HUES48 (cell line): ENCODE data around the gene NDUFAF4.
A peak's percentile ranks its signal among the peaks of the same experiment; 100 is the strongest.

ENCODE experiments used
- H3K27ac ChIP-seq: one replicate; pipeline ENCODE4 v1.7.0; 2013; ENCODE audit warnings: low read depth, low read length, inconsistent platforms
- H3K27me3 ChIP-seq: 2 replicates; pipeline ENCODE4 v1.6.1; 2013; ENCODE audit warnings: mild to moderate bottlenecking, low read length; ENCODE audit not compliant: control insufficient read depth, insufficient read depth
- H3K36me3 ChIP-seq: 2 replicates; pipeline ENCODE4 v1.6.1; 2013; ENCODE audit warnings: low read length; ENCODE audit not compliant: control insufficient read depth, insufficient read depth
- H3K4me1 ChIP-seq: 2 replicates; pipeline ENCODE4 v1.6.1; 2013; ENCODE audit warnings: mild to moderate bottlenecking, low read length; ENCODE audit not compliant: control insufficient read depth, insufficient read depth
- H3K4me3 ChIP-seq: 2 replicates; pipeline ENCODE4 v1.5.1; 2013; ENCODE audit warnings: mild to moderate bottlenecking, low read depth, low read length
- H3K9ac ChIP-seq: 2 replicates; pipeline ENCODE4 v1.6.1; 2013; ENCODE audit warnings: mild to moderate bottlenecking, low read depth, low read length, moderate library complexity
- H3K9me3 ChIP-seq: 2 replicates; pipeline ENCODE4 v1.6.1; 2013; ENCODE audit warnings: low read length; ENCODE audit not compliant: control insufficient read depth, insufficient read depth

The NDUFAF4 gene

GRCh38 chr6:96926425-96926824 lies 28.7 kb upstream of the NDUFAF4 start:
- peaks cover 17% of the 10 kb centered on the region for H3K4me1 ChIP-seq
- H3K27ac ChIP-seq = no peak overlapping the region
- no peaks in the 10 kb centered on the region for H3K36me3 ChIP-seq
- H3K4me3 ChIP-seq = no peak overlapping the region
- H3K27me3 ChIP-seq = peaks cover 5% of the 10 kb centered on the region
- H3K9ac ChIP-seq = no peak overlapping the region
- H3K9me3 ChIP-seq = no peaks in the 10 kb centered on the region

- H3K4me1 ChIP-seq = peaks cover 6% of the 10 kb centered on the region
- no peaks in the 10 kb centered on the region for H3K9me3 ChIP-seq
Measured at GRCh38 chr6:96925290-96925687, 27.6 kb upstream of the NDUFAF4 start.

GRCh38 chr6:96923871-96924493 lies 26.3 kb upstream of the NDUFAF4 start:
- Histone ChIP-seq H3K9ac (peak overlapping the region; percentile 89), H3K4me1 (peaks cover 6% of the 10 kb centered on the region), H3K27ac (peak overlapping the region; percentile 86), H3K27me3 (peaks cover 5% of the 10 kb centered on the region), H3K9me3 (no peaks in the 10 kb centered on the region), H3K4me3 (peak overlapping the region; percentile 83), H3K36me3 (no peaks in the 10 kb centered on the region)

More at GRCh38 chr6:96925290-96925687, 27.6 kb upstream of the NDUFAF4 start:
- Histone ChIP-seq H3K4me3 (peak overlapping the region; percentile 97), H3K27ac (no peak overlapping the region), H3K36me3 (no peaks in the 10 kb centered on the region), H3K9ac (no peak overlapping the region), H3K27me3 (peaks cover 5% of the 10 kb centered on the region)

GRCh38 chr6:96923400-96923799 lies 25.7 kb upstream of the NDUFAF4 start:
- Histone ChIP-seq H3K9me3 (no peaks in the 10 kb centered on the region), H3K9ac (no peak overlapping the region), H3K36me3 (no peaks in the 10 kb centered on the region), H3K27me3 (peaks cover 5% of the 10 kb centered on the region), H3K27ac (no peak overlapping the region), H3K4me3 (peak overlapping the region; percentile 83), H3K4me1 (peaks cover 6% of the 10 kb centered on the region)

- no peaks in the 10 kb centered on the region for H3K36me3 ChIP-seq
- no peak overlapping the region for H3K9ac ChIP-seq
- H3K4me3 ChIP-seq = no peak overlapping the region
- H3K27me3 ChIP-seq = no peaks in the 10 kb centered on the region; the same call in 1 of the 2 replicates
- H3K27ac ChIP-seq = no peak overlapping the region
- no peaks in the 10 kb centered on the region for H3K4me1 ChIP-seq
- no peaks in the 10 kb centered on the region for H3K9me3 ChIP-seq
Measured at GRCh38 chr6:96917098-96917497, 19.4 kb upstream of the NDUFAF4 start.

GRCh38 chr6:96913621-96914020 lies 15.9 kb upstream of the NDUFAF4 start:
- no peaks in the 10 kb centered on the region for H3K4me1 ChIP-seq
- no peak overlapping the region for H3K9ac ChIP-seq
- H3K27me3 ChIP-seq = no peaks in the 10 kb centered on the region
- no peak overlapping the region for H3K4me3 ChIP-seq
- H3K27ac ChIP-seq = no peak overlapping the region
- H3K36me3 ChIP-seq = no peaks in the 10 kb centered on the region
- H3K9me3 ChIP-seq = no peaks in the 10 kb centered on the region

- Histone ChIP-seq H3K4me1 (no peaks in the 10 kb centered on the region), H3K27me3 (no peaks in the 10 kb centered on the region), H3K36me3 (no peaks in the 10 kb centered on the region), H3K9ac (no peak overlapping the region), H3K4me3 (no peak overlapping the region), H3K27ac (no peak overlapping the region), H3K9me3 (no peaks in the 10 kb centered on the region)
Measured at GRCh38 chr6:96911751-96912150, 14.1 kb upstream of the NDUFAF4 start.

- no peak overlapping the region for H3K27ac ChIP-seq
- no peaks in the 10 kb centered on the region for H3K27me3 ChIP-seq
- H3K9me3 ChIP-seq = no peaks in the 10 kb centered on the region
- no peak overlapping the region for H3K4me3 ChIP-seq
- H3K9ac ChIP-seq = no peak overlapping the region
- H3K36me3 ChIP-seq = no peaks in the 10 kb centered on the region
- H3K4me1 ChIP-seq = no peaks in the 10 kb centered on the region
Measured at GRCh38 chr6:96911171-96911570, 13.5 kb upstream of the NDUFAF4 start.

- Histone ChIP-seq H3K36me3 (no peaks in the 10 kb centered on the region), H3K4me1 (no peaks in the 10 kb centered on the region), H3K9me3 (no peaks in the 10 kb centered on the region), H3K27ac (no peak overlapping the region), H3K27me3 (no peaks in the 10 kb centered on the region), H3K4me3 (no peak overlapping the region), H3K9ac (no peak overlapping the region)
Measured at GRCh38 chr6:96909811-96910210, 12.1 kb upstream of the NDUFAF4 start.

GRCh38 chr6:96907498-96907897 lies 9.8 kb upstream of the NDUFAF4 start:
- no peaks in the 10 kb centered on the region for H3K27me3 ChIP-seq
- H3K36me3 ChIP-seq = no peaks in the 10 kb centered on the region
- no peak overlapping the region for H3K4me3 ChIP-seq
- no peaks in the 10 kb centered on the region for H3K4me1 ChIP-seq
- no peaks in the 10 kb centered on the region for H3K9me3 ChIP-seq
- H3K27ac ChIP-seq = no peak overlapping the region
- no peak overlapping the region for H3K9ac ChIP-seq

- H3K27ac ChIP-seq = no peak overlapping the region
Measured at GRCh38 chr6:96900873-96901272, 3.2 kb upstream of the NDUFAF4 start.

More at GRCh38 chr6:96900873-96901272, 3.2 kb upstream of the NDUFAF4 start:
- Histone ChIP-seq H3K36me3 (peaks cover 7% of the 10 kb centered on the region), H3K4me3 (no peak overlapping the region), H3K27me3 (no peaks in the 10 kb centered on the region), H3K4me1 (peaks cover 8% of the 10 kb centered on the region; the same call in 1 of the 2 replicates), H3K9ac (no peak overlapping the region), H3K9me3 (no peaks in the 10 kb centered on the region)
